Suprapubic skin (tissue), 4 donors: Measurements from ENCODE around the gene RBM43.

Source experiments
- EP300 ChIP-seq: sonication (generic); formaldehyde crosslinking; IDR thresholded peaks from one replicate; pipeline ENCODE4 v1.6.1; 2017; ENCODE audit warnings: antibody characterized with exemption
- POLR2A ChIP-seq, 2 donors: fragments of 450-650 bp; IDR thresholded peaks; one replicate each; pipeline ENCODE4 v1.6.1; 2017; ENCODE audit warnings: antibody characterized with exemption in 2 of 2, mild to moderate bottlenecking in 2 of 2, moderate library complexity in 2 of 2
- POLR2AphosphoS5 ChIP-seq, 3 donors: sonication (generic); formaldehyde crosslinking; IDR thresholded peaks; one replicate each; pipeline ENCODE4 v1.6.1; 2017; ENCODE audit warnings: antibody characterized with exemption in 3 of 3
- TF ChIP-seq, protein P1 (sequence below), 2 donors: fragments of 200-600 bp in 1 of 2; fragments of 450-650 bp in 1 of 2; sonication (generic) in 1 of 2; IDR thresholded peaks; one replicate each; pipeline ENCODE4 v1.5.1; 2016 to 2019; ENCODE audit warnings: antibody characterized with exemption in 2 of 2, mild to moderate bottlenecking in 1 of 2, moderate library complexity in 1 of 2

DNA sequence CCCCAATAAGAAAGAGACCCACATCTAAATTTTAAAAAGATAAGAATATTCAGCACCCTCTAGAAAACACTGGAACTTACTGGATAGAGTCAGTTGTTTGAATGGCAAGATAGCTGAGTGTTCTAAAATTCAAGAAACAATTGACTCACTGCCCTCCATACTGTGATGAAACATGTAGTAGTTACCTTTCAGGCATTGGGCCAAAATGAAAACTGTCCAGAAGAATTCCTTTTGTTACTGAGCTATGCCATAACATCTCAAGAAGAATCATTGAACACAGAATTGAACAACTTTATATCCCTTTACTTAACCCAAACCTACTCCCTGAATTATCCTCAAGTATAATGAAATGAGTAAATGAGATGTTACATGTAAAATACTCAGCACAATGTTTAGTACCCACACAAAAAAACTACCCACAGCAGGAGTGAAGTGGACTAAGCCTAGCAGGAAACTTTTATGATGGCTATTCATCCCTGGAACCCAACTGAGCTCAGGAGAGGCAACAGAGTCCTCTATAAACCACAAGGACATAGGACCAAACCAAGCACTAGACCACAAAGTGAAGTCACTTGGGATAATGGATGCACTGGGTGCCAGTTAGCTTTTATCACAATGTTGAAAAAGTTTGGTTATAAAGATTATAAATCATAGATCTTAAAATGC lies 32.7 kb downstream of the RBM43 start:
- no peak for TF ChIP-seq EP300
- TF ChIP-seq, protein P1, sequence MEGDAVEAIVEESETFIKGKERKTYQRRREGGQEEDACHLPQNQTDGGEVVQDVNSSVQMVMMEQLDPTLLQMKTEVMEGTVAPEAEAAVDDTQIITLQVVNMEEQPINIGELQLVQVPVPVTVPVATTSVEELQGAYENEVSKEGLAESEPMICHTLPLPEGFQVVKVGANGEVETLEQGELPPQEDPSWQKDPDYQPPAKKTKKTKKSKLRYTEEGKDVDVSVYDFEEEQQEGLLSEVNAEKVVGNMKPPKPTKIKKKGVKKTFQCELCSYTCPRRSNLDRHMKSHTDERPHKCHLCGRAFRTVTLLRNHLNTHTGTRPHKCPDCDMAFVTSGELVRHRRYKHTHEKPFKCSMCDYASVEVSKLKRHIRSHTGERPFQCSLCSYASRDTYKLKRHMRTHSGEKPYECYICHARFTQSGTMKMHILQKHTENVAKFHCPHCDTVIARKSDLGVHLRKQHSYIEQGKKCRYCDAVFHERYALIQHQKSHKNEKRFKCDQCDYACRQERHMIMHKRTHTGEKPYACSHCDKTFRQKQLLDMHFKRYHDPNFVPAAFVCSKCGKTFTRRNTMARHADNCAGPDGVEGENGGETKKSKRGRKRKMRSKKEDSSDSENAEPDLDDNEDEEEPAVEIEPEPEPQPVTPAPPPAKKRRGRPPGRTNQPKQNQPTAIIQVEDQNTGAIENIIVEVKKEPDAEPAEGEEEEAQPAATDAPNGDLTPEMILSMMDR (IDR thresholded peaks at IDR 0.05): no peak
- TF ChIP-seq POLR2A (IDR thresholded peaks at IDR 0.05): no peak
- TF ChIP-seq POLR2AphosphoS5 (IDR thresholded peaks at IDR 0.05): no peak
